GF-D8 (cell line): ENCODE data around the gene GAS2.
"Not testable (repeated sequence)": the region's sequence is repeated elsewhere in the genome, so short reads cannot be mapped to it uniquely, and the experiment has no call there.

Experiments
- DNase-seq: peaks from one replicate; lab custom pipeline; 2025; lab: John Stamatoyannopoulos, UW

The GAS2 gene

DNA sequence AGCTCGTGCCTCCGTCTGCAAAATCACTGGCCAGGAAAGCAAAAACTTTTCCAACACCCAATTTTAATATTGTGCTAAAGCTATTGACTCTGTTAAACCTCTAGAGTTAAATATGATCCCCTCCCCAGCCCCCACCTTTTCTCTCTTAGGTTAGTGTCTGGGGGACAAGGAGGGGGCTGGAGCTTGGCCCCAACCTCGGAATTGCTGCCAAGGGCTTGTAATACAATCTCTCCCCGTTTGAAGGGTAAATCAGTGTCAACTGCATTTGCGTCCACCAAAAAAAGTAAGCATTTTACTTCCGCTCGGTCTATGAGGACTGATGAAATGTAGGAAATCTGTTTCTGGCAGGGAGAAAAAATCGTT, at the start of gene GAS2:
GAS2 (plus strand) TSS at position 287 of the 363 bp plus-strand sequence. CDS start 8,259 bp downstream, outside the sequence.
- DNase-seq, result no peak

DNA sequence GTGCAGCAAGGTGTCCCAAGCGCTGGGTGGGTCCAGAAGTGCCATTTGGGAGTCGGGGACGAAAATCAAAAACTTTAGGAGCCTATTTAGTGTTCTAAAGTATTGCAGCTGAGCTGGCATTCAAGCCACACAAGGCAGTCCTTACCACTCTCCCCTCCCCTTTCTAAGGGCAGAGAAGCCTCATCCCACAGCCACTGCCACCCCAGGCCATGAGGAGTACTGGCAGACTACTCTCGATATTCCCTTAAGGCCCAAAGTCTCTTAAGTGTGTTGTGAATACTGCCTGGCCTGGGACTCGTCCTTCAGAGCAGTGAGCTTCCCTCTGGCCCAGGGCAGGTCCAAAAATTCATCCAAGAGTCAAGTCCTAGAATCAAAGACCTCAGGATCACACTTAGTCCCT, 48.5 kb upstream of the GAS2 start:
- DNase-seq, result no peak

- no peak for DNase-seq
These were observed 41.5 kb upstream of the GAS2 start for GRCh38 chr11:22624742-22625447.

GRCh38 chr11:22625448-22626287, 40.7 kb upstream of the GAS2 start, which contains the start of gene FANCF:
TSS of gene FANCF (minus strand) at chr11:22625823. CDS start at chr11:22625810, 13 bp downstream.
- peak; percentile 88 for DNase-seq

- no peak for DNase-seq
These were observed 39.7 kb upstream of the GAS2 start for GRCh38 chr11:22626573-22627239.

DNA sequence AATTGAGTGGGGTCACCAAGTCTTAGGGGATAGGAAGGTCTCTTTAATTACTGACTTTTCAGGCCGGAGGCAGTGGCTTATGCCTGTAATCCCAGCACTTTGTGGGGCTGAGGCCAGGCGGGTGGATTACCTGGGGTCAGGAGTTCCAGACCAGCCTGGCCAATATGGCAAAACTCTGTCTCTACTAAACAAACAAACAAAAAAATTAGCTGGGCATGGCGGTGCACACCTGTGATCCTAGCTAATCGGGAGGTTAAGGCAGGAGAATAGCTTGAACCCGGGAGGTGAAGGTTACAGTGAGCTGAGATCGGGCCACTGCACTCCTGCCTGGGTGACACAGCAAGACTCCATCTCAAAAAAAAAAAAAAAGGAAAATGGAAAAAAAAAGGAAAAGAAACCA, 39.0 kb upstream of the GAS2 start:
- DNase-seq, result no peak

DNA sequence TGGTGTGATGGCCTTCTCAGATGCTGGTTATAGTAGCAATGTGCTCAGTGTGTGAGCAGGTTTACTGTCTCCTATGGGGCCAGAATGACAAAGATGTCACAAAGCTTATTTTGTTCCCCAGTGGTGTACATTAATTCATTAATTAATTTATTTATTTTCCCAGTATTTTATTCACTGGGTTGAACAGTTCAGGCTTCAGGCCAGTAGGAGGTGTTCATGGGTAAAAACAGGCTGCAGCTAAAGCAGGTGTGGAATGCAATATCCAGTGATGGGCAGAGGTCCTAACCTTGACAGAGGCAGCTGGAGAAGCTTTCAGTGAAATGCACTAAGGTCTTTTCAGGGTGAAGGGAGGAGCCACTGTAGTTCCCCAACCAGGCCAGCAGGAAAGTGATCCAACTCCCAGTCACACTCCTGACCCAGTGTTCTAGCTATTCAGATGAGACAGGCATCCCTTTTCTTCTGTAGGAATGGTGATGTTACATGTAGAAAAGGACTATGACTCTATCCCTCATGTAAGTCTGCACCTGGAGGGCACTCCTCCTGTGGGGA, 33.0 kb upstream of the GAS2 start:
- DNase-seq, result no peak

DNA sequence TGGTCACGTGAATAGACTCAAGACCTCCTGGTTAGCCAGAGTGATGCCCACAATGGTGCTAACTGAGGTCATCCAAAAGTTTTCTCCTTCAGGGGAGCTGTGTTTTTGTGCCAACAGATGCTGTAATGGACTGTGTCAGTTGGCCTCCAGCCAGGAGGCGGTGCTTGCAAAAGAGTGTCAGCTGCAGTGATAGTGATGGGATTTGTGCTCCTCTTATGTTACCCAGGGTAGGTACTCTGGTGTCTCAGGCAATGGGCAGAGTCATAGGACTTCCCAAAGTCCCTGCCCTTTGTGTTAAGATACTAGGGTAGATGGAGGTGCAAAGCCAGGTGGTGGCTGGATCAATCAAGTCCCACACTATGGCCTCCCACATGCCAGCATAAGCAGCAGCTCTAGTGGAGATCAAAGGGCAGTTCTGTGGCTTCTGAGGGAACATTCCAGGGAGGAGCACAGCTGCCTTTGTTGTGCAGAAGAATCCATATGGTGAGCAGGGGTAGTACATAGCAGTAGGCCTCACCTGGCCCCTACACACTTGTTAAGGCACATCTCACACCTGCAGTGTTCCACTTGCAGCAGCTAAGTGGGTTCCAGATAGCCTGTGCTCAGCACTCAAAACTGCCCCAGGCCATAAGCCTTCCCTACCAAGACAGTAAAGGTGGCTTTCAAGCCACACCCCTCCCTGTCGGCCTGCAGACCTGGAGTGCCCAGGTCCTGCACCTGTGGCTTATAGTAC, 31.3 kb upstream of the GAS2 start:
- DNase-seq, result no peak

- no peak for DNase-seq
These were observed 30.7 kb upstream of the GAS2 start for GRCh38 chr11:22635689-22636088.

GRCh38 chr11:22640862-22641261, 25.5 kb upstream of the GAS2 start:
- no peak for DNase-seq

- no peak for DNase-seq
These were observed 24.9 kb upstream of the GAS2 start for GRCh38 chr11:22641559-22641958.

DNA sequence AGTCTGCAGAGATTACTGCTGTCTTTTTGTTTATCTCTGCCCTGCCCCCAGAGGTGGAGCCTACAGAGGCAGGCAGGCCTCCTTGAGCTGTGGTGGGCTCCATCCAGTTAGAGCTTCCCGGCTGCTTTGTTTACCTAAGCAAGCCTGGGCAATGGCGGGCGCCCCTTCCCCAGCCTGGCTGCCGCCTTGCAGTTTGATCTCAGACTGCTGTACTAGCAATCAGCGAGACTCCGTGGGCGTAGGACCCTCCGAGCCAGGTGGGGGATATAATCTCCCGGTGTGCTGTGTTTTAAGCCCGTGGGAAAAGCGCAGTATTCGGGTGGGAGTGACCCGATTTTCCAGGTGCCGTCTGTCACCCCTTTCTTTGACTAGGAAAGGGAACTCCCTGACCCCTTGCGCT, 14.1 kb upstream of the GAS2 start:
- DNase-seq, result not testable (repeated sequence)

DNA sequence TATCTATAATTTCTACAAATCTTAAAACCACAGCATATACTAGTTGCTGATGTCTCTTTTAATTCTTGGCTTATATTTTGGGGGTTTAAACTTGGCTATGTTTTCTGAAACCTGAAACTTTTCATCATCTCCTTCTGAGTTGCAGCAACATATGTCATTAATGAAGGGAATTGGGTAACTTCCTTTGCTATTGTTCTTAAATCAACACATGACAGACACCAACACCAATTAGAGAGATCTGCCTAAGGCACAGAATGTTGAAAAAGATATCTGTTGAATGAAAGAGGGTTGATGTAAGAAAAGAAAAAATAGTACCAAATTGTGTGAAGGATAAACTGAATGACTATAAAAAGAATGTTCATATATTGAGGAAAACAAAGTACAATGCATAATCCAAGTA, 10.3 kb upstream of the GAS2 start:
- no peak for DNase-seq

DNA sequence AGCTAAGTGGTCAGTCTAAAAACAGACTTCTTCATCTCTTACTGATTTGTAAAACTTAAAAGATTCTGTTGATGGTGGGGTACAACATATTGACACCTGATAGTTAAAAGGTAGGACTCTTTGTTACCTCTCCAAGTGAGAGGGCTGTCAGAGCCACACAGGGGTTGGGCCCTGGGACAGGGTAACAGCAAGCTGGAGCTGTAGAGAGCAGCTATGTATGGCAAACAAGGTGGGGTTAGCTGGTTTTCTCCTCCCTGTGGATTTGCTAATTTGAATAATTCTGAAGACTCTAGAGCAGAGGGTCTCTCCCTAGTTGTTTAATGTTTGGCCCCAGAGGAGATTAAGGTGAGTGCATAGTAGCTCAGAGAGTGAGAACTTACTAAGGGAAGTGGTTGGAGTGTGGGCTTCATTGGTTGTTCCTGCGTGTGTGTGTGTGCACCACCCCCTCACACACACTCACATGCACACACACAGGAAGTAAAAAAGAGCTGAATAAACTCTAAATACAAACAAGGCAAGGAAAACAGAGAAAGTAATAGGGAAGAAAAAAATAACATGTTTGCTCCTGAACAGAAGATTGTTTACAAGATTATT, 9.2 kb upstream of the GAS2 start:
- no peak for DNase-seq

- DNase-seq, result no peak
These were observed 6.6 kb upstream of the GAS2 start for GRCh38 chr11:22659783-22660182.

DNA sequence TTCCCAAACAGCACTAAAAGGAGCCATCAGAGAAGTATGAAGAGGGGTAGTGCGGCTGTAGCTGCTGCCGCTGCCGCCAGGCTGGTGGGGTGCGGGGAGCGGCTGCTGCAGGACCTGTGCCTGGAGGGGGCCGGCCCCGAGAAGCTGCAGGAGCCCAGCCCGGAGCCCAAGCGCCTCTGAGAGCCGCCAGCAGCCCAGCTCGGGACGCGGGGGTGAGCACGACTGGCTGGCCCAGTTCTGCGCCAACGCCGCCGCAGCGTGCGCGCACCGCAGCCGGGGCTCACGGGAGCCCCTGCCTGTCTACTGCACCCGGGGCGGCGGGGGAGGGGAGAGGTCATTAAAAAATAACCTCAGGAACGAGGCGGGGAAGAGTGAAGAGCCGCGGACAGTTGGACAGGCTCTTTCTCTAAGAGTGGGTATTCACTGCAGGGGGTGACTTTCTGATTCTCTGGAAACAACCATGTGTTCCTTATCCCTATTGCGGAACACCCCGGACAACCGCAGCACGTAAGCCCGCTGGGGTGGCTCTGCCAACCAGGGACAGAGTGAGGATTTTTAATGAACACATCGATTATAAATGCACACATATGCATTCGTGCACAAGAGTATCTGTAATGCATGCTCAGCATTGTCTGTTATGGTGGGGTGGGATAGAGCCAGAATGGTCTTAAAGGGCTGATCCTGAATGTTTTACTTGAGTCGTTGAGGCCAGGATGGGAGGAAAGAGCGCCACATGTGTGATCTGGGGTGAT, 453 bp downstream of the GAS2 start:
- no peak for DNase-seq

- DNase-seq, result peak; percentile 9
These were observed 1.8 kb downstream of the GAS2 start for GRCh38 chr11:22668005-22668796.

GRCh38 chr11:22669368-22669767, 3.0 kb downstream of the GAS2 start:
- no peak for DNase-seq

- no peak for DNase-seq
These were observed 4.4 kb downstream of the GAS2 start for GRCh38 chr11:22670830-22671229.

GRCh38 chr11:22671751-22672150, 5.3 kb downstream of the GAS2 start:
- no peak for DNase-seq
